GM12864 (cell line): ENCODE data around the gene NAA20.

Source experiments
- DNase-seq: peaks from one replicate; pipeline ENCODE4 v3.0.0-alpha.2; 2011; ENCODE audit warnings: low read depth
- H3K4me3 ChIP-seq: 2 replicates; pipeline ENCODE4 v1.5.1; 2011; ENCODE audit warnings: mild to moderate bottlenecking, low read depth, low read length, control low read depth
- CTCF ChIP-seq: IDR thresholded peaks from 2 replicates; pipeline ENCODE4 v1.5.1; 2011; ENCODE audit warnings: low read depth, mild to moderate bottlenecking, moderate library complexity, low read length, control low read depth, inconsistent platforms; ENCODE audit errors: missing control alignments

Gene NAA20

GRCh38 chr20:20019123-20019522 is 2.0 kb downstream of the NAA20 start:
- H3K4me3 ChIP-seq: no peak overlapping the region
- TF ChIP-seq CTCF: no peak
- DNase-seq: no peak

GRCh38 chr20:20020908-20021307 is 3.7 kb downstream of the NAA20 start:
- DNase-seq: no peak
- no peak for TF ChIP-seq CTCF
- no peak overlapping the region for H3K4me3 ChIP-seq

GRCh38 chr20:20021835-20022234 is 4.7 kb downstream of the NAA20 start:
- H3K4me3 ChIP-seq: no peak overlapping the region
- no peak for DNase-seq
- no peak for TF ChIP-seq CTCF

- H3K4me3 ChIP-seq: no peak overlapping the region
- DNase-seq: peak; percentile 19
- no peak for TF ChIP-seq CTCF
Measured at GRCh38 chr20:20022498-20022897, 5.3 kb downstream of the NAA20 start.

- no peak for DNase-seq
- H3K4me3 ChIP-seq: no peak overlapping the region
- no peak for TF ChIP-seq CTCF
Measured at GRCh38 chr20:20023395-20023794, 6.2 kb downstream of the NAA20 start.

- TF ChIP-seq CTCF: no peak
- DNase-seq: no peak
- no peak overlapping the region for H3K4me3 ChIP-seq
Measured at GRCh38 chr20:20024942-20025341, 7.8 kb downstream of the NAA20 start.

- H3K4me3 ChIP-seq: no peak overlapping the region
- no peak for TF ChIP-seq CTCF
- DNase-seq: no peak
Measured at GRCh38 chr20:20027284-20027683, 10.1 kb downstream of the NAA20 start.
